GM18511 (cell line): ENCODE measurements around the gene CADPS.

Experiments
- ATAC-seq: cut with Tn5 transposase; IDR thresholded peaks from one replicate; pipeline ENCODE4 v1.9.1; 2021; ENCODE audit warnings: mild to moderate bottlenecking, moderate library complexity; ENCODE audit not compliant: unreplicated experiment

CADPS gene

DNA sequence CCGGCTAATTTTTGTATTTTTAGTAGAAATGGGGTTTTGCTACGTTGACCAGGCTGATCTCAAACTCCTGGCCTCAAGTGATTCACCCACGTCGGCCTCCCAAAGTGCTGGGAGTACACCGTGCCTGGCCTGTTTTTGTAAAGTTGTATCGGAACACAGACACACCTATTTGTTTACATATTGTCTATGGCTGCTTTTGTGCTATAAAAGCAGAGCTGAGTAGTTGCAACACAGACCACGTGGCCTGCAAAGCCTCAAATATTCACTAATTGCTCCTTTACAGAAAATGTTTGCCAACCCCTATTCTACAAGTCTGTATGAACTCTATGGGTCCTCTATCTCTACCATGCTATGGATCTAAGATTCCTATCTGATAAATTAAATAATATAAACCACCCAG, 175.5 kb downstream of the CADPS start:
- no peak for ATAC-seq

DNA sequence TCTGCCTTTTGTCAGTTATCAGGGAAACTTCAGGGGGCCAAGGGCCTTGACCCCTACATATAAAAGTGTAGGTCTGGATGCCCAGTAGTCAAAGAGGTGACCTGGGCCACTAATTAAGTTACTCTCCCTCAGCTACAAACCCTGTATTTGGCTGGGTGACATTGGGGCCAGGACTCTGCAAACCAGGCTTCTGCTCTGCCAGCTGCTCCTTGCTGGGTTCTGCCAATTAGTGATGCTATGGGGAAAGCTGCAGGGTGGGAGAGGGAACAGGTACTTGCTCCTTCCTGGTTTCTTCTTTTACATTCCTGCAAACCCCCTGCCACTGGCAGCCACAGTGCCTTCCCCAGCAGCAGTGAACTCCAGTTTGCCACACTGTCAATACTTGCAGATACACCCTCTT, 179.2 kb downstream of the CADPS start:
- no peak for ATAC-seq

DNA sequence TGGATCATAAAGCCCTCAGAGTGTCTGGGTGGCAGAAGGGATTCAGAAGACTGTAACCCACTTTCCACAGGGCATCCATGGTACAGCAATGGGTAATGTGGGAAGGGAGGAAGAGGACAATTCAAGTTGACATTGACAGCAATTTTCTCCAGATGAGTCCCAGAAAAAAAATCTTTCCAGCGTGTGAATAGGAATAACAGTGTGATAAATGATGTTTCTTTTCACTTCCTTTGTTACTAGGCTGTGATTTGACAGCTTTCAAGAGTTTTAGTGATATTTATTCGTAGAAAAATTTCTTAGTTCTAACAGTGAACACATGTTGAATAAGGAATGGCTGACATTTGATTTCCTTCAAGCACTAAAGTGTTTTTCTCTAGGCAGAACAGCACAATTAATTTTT, 186.4 kb downstream of the CADPS start:
- ATAC-seq, result no peak

DNA sequence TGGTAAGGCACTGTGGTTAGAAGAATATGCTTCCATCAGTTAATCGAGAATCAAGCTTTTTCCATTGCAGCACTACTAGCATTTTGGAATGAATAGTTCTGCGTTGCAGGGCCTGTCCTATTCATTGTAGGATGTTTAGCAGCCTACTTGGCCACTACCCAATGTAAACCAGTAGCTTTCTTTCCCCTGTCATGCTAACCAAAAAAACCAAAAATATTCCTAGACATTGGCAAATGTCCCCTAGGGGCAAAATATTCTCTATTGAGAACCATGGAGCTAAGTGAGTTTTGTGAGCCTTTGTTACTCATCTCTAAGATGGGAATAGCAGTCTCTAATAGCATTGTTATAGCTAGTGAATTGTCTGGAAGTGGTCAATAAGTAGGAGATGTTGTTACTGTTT, 187.2 kb downstream of the CADPS start:
- no peak for ATAC-seq

DNA sequence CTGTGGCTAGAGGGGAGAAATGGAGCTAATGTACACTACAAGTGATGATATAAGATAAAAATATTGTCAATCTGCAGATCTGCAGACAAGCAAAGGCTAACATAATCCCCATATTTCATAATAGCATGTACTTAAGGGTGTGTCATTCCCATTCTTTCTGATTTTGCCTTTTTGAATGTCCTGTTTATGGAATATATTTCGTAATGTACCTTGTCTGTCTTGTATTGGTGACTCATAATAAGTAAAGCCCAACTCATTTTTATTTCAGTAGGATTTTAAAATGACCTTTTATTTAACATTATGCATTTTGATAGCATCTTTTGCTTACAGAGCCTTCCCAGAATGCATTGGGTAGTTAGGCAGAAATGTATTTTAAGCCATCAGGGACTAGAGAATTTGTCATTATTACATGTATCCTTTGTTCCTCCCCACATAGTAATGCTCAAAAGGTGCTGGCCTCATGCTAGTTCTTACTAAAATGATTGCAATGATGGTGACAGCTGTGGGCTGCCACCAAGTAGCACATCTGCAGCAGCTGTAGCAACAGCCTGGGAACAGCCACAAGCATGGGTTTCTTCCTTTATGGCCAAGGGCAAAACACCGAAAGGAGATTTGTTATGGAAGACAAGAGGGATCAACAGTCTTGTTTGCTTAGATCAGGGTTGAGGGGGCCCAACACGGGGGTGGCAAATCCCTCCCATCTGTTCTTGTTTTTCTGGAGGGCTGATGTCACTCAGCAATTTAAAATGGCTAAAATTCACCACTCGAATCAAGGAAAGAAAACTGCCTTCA, 188.5 kb downstream of the CADPS start:
- no peak for ATAC-seq

DNA sequence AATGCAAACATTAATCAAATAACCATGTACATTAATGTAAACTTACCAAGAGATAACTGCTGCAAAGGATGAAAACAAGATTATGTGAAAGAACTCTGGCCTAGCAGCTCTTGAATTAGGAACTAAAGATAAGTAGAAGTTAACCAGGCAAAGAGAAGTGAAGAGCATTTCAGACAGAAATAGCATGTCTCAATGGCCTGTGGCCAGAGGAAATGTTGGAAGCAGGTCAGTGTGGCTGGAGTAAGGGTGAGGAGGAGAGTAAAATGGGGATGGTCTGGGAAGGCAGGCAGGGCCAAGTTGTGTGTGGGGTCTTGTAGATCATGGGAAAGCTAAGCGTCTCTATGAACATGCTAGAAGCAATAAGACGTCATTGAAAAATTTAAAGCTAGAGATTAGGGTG, 192.4 kb downstream of the CADPS start:
- no peak for ATAC-seq

DNA sequence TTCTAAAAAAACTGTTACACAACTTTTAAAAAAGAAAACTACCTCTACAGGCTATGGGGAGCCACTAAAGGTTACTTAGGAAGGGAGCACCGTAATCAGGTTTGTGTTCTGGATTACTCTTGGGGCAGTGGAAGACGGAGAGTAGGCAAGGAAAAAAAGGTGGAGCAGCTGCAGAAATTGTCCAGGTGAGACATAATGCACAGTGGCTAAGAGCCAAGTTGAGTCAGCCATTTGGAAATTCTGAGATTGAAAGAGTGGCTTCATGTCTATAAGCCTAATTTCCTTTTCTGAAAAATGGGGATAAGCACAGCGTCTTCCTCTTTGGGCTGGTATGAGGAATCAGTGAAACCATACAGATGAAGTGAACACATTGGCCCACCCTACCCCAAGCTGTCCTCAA, 195.2 kb downstream of the CADPS start:
- no peak for ATAC-seq

DNA sequence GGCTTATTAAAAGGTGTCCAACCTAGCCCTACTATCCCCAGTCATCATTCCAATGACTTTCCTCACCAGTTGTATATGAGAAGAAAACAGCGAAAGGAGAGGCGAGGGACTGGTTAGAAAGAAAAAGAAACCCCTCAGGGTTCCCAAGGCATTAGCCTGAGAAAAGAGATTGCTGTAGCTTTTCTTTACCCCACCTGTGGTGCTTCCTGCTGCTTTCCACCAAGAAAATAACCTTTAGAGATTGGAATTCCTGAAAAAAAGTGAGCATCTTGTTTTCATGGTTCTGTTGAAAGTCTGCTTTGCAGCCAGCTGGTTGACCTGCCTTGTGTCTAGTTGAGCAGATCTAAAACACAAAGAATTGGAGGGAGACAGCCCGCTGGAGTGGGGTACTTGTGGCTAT, 196.4 kb downstream of the CADPS start:
- no peak for ATAC-seq

DNA sequence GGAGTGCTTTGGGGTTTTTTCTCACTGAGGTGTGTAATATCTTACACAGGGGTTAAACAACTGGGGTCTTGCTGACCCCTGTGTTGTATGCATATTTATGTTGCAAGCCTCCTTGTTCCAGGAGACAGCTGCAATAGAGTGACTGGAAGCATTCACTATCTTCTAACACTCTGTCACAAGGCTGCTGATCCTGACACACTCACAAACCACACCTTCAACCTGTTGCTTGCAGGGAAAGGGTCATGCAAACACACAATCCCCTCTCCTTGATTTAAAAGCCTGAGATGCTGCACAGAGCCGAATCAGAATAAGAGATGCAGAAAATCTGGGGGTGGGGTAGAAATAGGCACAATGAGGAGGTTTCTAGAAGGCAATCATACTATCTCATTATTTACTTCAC, 197.3 kb downstream of the CADPS start:
- ATAC-seq, result no peak

DNA sequence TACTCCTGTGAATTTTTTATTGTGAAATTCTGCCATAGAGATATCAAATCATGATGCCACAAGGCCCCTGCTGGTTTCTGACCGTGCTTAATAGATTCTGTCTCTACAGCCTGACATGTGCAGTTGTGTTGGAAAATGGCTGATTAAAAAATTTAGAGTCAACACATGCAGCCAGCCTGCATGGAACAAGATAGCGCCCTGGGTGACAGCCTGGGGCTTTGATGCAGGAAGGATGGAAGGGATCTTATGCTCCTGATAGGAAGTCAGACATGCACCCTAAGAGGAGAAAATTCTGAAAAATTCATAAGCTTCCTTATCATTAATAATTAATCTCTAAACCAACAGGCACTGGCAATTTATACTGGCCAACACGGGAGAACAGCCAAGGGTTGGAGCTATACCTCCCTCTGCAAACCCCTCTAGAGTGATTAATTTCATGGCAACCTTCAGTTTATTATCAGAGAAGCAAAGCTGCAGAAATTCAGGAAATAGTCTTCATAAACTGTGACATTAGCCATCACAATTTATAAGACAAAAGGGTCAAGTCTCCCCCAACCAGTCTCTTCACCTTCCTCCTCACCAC, 198.4 kb downstream of the CADPS start:
- ATAC-seq, result no peak

DNA sequence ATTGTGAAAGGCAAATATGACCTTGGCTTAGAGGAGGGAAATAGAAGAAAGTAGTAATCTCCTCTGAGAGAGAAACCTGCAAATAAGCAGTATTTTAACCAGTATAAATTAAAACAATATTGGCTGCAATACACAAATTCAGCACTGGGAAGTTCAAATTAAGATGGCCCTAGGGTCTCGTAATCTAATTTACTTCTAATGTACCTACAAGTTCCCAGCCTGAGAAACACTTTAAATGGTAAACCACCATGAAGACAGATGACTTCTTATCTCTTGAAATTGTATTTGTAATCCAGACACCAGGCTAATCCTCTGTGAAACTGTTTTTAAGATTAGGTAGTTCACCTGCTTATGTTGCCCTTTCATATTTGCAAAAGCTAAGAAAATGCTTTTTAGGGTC, 199.7 kb downstream of the CADPS start:
- ATAC-seq, result no peak

DNA sequence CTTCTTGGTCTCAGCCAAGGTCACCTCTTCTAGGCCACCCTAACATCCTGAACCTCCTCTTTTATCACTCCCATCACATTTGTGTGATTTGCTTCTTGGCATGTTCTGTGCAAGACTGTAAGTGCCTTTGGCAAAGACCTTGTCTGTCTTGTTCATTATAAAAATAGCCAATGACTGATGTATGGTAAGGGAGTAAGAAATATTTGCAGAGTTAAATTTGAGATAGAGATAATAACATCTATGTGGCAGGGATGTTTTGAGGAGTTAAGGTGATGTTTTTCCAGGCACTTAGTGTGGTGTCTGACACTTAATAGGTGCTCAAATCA, 202.3 kb downstream of the CADPS start:
- ATAC-seq, result no peak

DNA sequence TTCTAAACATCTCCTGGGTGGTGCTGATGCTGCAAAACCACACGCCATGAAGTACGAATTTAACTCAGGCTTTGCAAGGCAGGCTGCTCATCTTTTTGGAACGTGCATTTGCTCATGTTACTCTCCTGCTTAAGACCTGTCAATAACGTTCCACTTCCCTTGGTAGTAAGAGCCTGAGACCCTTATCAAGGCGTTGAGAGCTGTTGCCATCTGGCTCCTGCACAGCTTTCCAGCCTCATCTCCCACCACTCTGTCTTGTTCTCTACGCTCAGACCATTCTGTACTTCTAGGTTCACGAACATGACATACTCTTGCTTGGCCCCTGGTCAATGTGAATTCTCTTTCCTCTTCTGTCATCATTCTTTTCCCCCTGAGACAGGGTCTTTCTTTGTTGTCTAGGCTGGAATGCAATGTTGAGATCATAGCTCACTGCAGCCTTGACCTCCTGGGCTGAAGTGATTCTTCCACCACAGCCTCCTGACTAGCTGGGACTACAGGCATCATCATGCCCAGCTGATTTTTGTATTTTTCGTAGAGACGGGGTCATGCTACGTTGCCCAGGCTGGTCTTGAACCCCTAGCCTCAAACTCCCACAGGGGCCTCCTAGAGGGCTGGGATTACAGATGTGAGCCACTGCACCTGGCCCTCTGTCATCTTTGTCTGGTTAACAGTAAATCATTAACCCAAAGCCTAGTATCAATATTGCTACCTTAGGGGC, 202.8 kb downstream of the CADPS start:
- peak; percentile 81 for ATAC-seq

DNA sequence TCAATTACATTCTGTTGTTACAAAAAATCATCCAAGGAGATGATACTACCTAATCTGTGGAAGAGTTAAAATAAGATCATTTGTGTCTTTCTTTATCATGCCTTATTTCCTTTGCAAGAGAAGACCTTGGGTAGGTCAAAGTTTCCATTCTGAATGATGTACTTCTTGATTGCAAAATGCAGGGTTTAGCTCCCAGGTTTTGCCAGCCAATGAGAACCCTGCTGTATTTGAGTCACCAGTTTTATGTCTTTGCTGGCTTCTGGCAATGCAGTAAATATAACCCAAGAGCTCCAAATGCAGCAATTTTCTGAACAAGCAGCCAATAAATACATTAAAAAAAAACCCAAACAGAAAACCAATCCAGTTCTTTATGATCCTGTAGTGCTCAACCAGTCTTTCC, 204.9 kb downstream of the CADPS start:
- ATAC-seq, result no peak

DNA sequence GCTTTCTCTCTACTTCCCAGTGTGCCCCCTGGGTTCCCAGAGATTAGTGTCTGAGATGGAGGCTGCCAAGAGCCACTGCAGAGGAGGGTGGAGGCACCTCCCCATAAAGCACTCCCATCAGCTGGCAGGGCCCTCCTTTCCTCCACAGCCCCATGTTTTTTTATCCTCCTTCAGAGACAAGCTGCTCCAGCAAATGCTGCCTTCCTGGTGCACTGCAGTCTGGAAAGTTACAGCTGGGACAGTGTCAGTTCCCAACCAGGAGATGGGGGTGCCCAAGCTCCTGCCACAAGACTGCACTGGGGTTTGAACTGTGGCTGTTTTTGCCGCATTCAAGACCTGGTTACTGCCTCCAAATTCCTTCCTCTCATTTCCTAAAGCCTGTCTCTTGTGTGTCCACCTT, 206.1 kb downstream of the CADPS start:
- ATAC-seq, result no peak

DNA sequence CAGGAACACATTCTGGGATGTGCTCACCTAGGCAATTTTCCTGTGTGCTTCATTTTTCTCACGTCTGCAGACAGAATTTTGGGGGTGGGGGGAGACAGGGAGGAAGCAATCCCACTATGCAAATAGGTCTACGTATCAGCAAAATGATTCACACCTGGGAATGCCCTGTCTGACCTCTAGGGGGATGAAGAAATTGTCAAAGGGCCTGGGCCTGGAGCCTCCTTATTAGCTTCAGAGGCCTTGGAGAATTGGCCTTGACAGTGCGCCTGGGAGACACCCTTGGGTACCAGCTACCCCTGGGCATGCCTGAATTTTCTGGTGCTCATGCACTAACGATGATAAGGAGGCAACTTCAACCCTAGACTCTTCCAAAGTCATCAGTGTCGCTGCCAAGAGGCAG, 207.5 kb downstream of the CADPS start:
- peak; percentile 44 for ATAC-seq

DNA sequence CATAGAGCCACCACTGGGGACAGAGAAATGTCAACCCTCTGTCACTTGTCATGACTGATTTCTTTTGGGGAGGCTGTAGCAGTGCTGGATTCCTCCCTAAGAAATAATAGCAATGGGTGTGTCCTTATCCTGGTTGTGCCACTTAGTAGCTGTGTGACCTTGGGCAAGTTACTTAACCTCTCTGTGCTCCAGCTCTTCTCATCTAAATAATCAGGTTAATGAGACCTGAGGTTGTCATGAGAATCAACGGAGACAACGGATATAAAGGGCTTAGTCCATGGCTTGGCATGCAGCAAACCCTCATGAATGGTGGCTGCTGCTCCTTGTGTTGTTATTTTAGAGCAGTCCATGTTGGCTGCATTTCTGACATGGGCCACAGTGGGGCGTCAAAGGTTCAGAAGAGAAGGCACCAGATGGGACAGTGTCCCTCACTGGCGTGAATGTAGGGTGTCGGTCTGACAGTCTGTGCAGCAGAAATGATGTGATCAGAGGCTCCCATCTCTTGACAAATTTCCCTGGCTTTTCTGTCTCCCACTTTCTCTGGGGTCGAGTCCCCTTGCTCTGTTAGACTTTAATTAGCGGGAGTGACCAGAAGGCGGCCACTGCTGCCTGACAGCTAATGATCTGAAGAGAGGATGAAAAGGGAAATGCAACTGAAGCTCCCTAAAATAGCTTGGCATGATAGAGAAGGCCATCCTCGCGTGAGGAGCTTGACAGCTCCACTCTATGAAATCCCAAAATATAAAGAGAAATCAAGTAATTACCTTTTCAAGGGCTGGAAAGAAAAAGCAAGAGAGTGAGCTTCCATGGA, 209.4 kb downstream of the CADPS start:
- ATAC-seq, result peak; percentile 91

DNA sequence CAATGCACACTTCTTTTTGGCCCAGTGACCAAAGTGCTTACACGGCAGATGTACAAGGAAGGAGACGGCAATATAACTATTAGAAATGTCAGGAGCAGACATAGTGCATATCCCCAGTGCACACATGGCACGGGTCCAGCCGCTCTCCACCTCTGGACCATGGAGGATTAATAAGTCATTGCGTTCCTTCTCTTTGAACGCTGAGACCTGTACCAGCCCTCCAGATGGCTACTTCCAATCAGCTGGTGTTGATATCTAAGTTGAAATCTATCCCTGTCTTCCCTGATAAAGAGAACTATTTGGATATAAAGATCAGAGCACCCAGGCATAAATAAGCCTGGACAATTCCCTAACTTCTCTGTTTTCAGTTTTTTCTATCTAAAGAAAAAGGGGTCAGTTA, 212.5 kb downstream of the CADPS start:
- no peak for ATAC-seq

DNA sequence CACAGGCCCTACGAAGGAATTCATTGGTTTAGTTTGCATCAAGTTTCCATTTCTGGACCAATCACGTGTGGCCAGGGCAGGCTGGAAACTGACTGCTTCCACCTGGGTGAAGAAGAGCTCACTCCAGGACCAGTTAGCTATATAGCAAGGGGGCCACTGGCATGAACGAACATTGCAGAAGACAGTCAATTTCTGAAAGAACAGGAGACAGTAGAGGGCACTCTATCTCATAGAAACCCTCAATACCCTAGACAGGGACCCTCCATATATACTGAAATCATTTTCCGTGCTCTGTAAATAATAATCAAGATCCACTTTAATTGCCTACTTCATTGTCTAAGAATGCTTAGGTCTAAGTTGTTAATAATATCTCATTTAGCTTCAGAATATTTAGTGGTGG, 215.6 kb downstream of the CADPS start:
- no peak for ATAC-seq

DNA sequence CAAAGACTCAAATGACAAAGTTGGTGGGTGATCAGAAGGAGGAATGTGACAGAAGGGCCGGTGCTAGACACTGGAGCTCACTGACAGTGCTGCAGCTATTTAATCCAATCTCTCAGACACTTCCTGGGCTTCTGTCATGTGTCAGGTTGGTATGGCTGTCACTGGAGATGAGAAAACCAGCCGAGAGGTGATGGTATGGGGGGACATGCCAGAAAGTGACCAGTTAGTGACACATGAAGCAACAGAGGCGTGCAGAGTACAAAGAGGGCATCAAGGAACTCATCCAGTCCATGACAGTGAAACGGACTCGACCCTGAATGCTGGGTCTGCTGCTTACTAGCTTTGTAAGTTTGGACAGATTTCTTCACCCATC, 219.5 kb downstream of the CADPS start:
- no peak for ATAC-seq

DNA sequence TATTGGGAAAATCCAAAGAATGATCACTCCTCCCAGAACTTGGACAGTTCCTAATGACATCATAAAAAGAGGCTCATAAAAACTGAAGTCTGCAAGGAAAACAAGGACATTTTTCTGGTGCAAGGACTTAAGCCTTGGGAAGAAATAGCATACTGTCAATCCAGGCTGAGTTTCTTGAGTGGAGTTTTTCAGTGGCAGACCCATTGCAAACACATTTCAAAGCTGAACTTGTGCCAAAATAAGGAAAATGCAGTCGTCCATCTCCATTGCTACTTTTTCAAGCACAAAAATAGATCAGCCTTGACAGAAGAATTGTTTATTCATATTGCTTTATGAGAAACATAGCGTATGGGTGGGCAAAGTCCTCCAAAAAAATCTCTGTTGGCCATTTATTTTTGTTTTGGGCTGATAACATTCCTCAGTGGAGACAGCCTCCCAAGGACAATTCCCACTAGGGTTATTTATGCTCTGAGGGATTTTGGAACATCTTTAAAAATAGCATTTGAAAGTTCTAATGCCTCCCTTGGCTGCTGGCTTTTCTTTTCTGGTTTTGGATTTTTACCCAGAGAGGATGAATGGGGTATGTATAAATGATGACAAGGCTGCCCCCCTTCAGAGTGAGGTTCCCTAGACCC, 220.0 kb downstream of the CADPS start:
- ATAC-seq, result no peak
